Duodenal mucosa (tissue), 2 donors: Measurements from ENCODE around the gene TNP1.

Experiments used
- H3K27ac ChIP-seq: one replicate; pipeline ENCODE4 v1.7.0; 2013; ENCODE audit warnings: low read depth, low read length
- H3K27me3 ChIP-seq, 2 donors: one replicate each; pipeline ENCODE4 v1.7.0; 2013; ENCODE audit warnings: low read length in 2 of 2, control low read depth in 1 of 2; ENCODE audit not compliant: insufficient read depth in 2 of 2, control insufficient read depth in 1 of 2
- H3K36me3 ChIP-seq, 2 donors: one replicate each; pipeline ENCODE4 v1.7.0; 2013; ENCODE audit warnings: low read length in 2 of 2, control low read depth in 1 of 2; ENCODE audit not compliant: insufficient read depth in 2 of 2, control insufficient read depth in 1 of 2
- H3K4me1 ChIP-seq, 2 donors: one replicate each; pipeline ENCODE4 v1.7.0; 2013; ENCODE audit warnings: low read length in 2 of 2, control low read depth in 1 of 2; ENCODE audit not compliant: insufficient read depth in 2 of 2, control insufficient read depth in 1 of 2
- H3K4me3 ChIP-seq, 2 donors: one replicate each; pipeline ENCODE4 v1.7.0; 2013; ENCODE audit warnings: low read length in 2 of 2, low read depth in 1 of 2
- H3K9ac ChIP-seq, 2 donors: one replicate each; pipeline ENCODE4 v1.7.0; 2013; ENCODE audit warnings: low read length in 2 of 2, low read depth in 1 of 2
- H3K9me3 ChIP-seq, 2 donors: one replicate each; pipeline ENCODE4 v1.7.0; 2013; ENCODE audit warnings: low read length in 2 of 2, control low read depth in 1 of 2; ENCODE audit not compliant: control insufficient read depth in 1 of 2

The TNP1 gene

GRCh38 chr2:216849987-216850386 is 9.9 kb downstream of the TNP1 start:
- no peaks in the 10 kb centered on the region for H3K9me3 ChIP-seq
- no peak overlapping the region for H3K4me3 ChIP-seq
- no peak overlapping the region for H3K27ac ChIP-seq

GRCh38 chr2:216845426-216845825 is 14.4 kb downstream of the TNP1 start:
- no peaks in the 10 kb centered on the region for H3K27me3 ChIP-seq
- no peaks in the 10 kb centered on the region for H3K4me1 ChIP-seq
- H3K36me3 ChIP-seq: no peaks in the 10 kb centered on the region
- H3K27ac ChIP-seq: no peak overlapping the region
- H3K4me3 ChIP-seq: no peak overlapping the region
- no peaks in the 10 kb centered on the region for H3K9me3 ChIP-seq
- no peak overlapping the region for H3K9ac ChIP-seq

More at GRCh38 chr2:216849987-216850386, 9.9 kb downstream of the TNP1 start:
- Histone ChIP-seq H3K27me3 (no peaks in the 10 kb centered on the region), H3K36me3 (no peaks in the 10 kb centered on the region), H3K4me1 (no peaks in the 10 kb centered on the region), H3K9ac (no peak overlapping the region)

- no peaks in the 10 kb centered on the region for H3K27me3 ChIP-seq
- H3K27ac ChIP-seq: no peak overlapping the region
- H3K9ac ChIP-seq: no peak overlapping the region
- H3K4me3 ChIP-seq: no peak overlapping the region
- no peaks in the 10 kb centered on the region for H3K4me1 ChIP-seq
- H3K9me3 ChIP-seq: no peaks in the 10 kb centered on the region
- no peaks in the 10 kb centered on the region for H3K36me3 ChIP-seq
Observed at GRCh38 chr2:216842636-216843035, 17.2 kb downstream of the TNP1 start.

GRCh38 chr2:216839688-216840087 is 20.2 kb downstream of the TNP1 start:
- no peaks in the 10 kb centered on the region for H3K9me3 ChIP-seq
- H3K36me3 ChIP-seq: no peaks in the 10 kb centered on the region
- no peaks in the 10 kb centered on the region for H3K27me3 ChIP-seq
- H3K27ac ChIP-seq: no peak overlapping the region
- no peak overlapping the region for H3K4me3 ChIP-seq
- no peaks in the 10 kb centered on the region for H3K4me1 ChIP-seq
- no peak overlapping the region for H3K9ac ChIP-seq

GRCh38 chr2:216838151-216838550 is 21.7 kb downstream of the TNP1 start:
- no peak overlapping the region for H3K9ac ChIP-seq
- H3K27ac ChIP-seq: no peak overlapping the region
- H3K36me3 ChIP-seq: no peaks in the 10 kb centered on the region
- H3K27me3 ChIP-seq: no peaks in the 10 kb centered on the region
- no peaks in the 10 kb centered on the region for H3K9me3 ChIP-seq
- H3K4me1 ChIP-seq: no peaks in the 10 kb centered on the region
- no peak overlapping the region for H3K4me3 ChIP-seq

- Histone ChIP-seq H3K9ac (no peak overlapping the region), H3K4me1 (no peaks in the 10 kb centered on the region), H3K27me3 (no peaks in the 10 kb centered on the region), H3K4me3 (no peak overlapping the region), H3K27ac (no peak overlapping the region), H3K9me3 (no peaks in the 10 kb centered on the region), H3K36me3 (no peaks in the 10 kb centered on the region)
Observed at GRCh38 chr2:216837740-216838139, 22.1 kb downstream of the TNP1 start.

- Histone ChIP-seq H3K9ac (no peak overlapping the region), H3K27me3 (no peaks in the 10 kb centered on the region), H3K27ac (no peak overlapping the region), H3K9me3 (no peaks in the 10 kb centered on the region), H3K4me1 (no peaks in the 10 kb centered on the region), H3K36me3 (no peaks in the 10 kb centered on the region), H3K4me3 (no peak overlapping the region)
Observed at GRCh38 chr2:216833061-216833460, 26.8 kb downstream of the TNP1 start.

- Histone ChIP-seq H3K27me3 (no peaks in the 10 kb centered on the region), H3K27ac (no peak overlapping the region), H3K9me3 (no peaks in the 10 kb centered on the region), H3K36me3 (no peaks in the 10 kb centered on the region), H3K4me1 (no peaks in the 10 kb centered on the region), H3K9ac (no peak overlapping the region), H3K4me3 (no peak overlapping the region)
Observed at GRCh38 chr2:216830346-216830745, 29.5 kb downstream of the TNP1 start.

- Histone ChIP-seq H3K4me1 (no peaks in the 10 kb centered on the region), H3K27ac (no peak overlapping the region), H3K4me3 (no peak overlapping the region), H3K9ac (no peak overlapping the region), H3K36me3 (no peaks in the 10 kb centered on the region), H3K9me3 (no peaks in the 10 kb centered on the region), H3K27me3 (no peaks in the 10 kb centered on the region)
Observed at GRCh38 chr2:216829533-216829932, 30.3 kb downstream of the TNP1 start.

- H3K4me1 ChIP-seq: no peaks in the 10 kb centered on the region
- no peak overlapping the region for H3K9ac ChIP-seq
- H3K4me3 ChIP-seq: no peak overlapping the region
- no peak overlapping the region for H3K27ac ChIP-seq
- no peaks in the 10 kb centered on the region for H3K9me3 ChIP-seq
- H3K36me3 ChIP-seq: no peaks in the 10 kb centered on the region
- H3K27me3 ChIP-seq: no peaks in the 10 kb centered on the region
Observed at GRCh38 chr2:216827073-216827720, 32.7 kb downstream of the TNP1 start.

- no peak overlapping the region for H3K27ac ChIP-seq
- no peaks in the 10 kb centered on the region for H3K27me3 ChIP-seq
- H3K4me3 ChIP-seq: no peak overlapping the region
- no peak overlapping the region for H3K9ac ChIP-seq
- H3K36me3 ChIP-seq: no peaks in the 10 kb centered on the region
- H3K9me3 ChIP-seq: no peaks in the 10 kb centered on the region
- H3K4me1 ChIP-seq: no peaks in the 10 kb centered on the region
Observed at GRCh38 chr2:216822470-216822869, 37.4 kb downstream of the TNP1 start.
